Measurements from ENCODE around the gene SEMA4B.

- no peak for TF ChIP-seq CTCF (IDR thresholded peaks at IDR 0.05)
- no peak for TF ChIP-seq POLR2AphosphoS5 (IDR thresholded peaks at IDR 0.05)
- TF ChIP-seq POLR2A (IDR thresholded peaks at IDR 0.05) = no peak
Measured at GRCh38 chr15:90162956-90163355, 38.2 kb upstream of the SEMA4B start.

Measured in transverse colon (tissue), 4 donors.